ENCODE measurements around the gene CDCP2. TPM values are rescaled to one million over a fixed set of nuclear protein-coding genes. Genes with fewer than 3 reads are reported as not detected.
"Not testable (repeated sequence)": the region's sequence is repeated elsewhere in the genome, so short reads cannot be mapped to it uniquely, and the experiment has no call there.

The CDCP2 gene
- total RNA-seq, 6 experiments from 2014 or later: not detected

- H3K4me3 Mint-ChIP-seq: no peak overlapping the region
- no peak for DNase-seq
- TF ChIP-seq CTCF (IDR thresholded peaks at IDR 0.05): no peak
- no peaks in the 10 kb centered on the region for H3K27me3 Mint-ChIP-seq (ENCODE audit: insufficient read depth)
- no peaks in the 10 kb centered on the region for H3K4me1 Mint-ChIP-seq (ENCODE audit: low read depth)
- no peaks in the 10 kb centered on the region for H3K9me3 Mint-ChIP-seq
- H3K36me3 Mint-ChIP-seq (ENCODE audit: low read depth): peaks cover 7% of the 10 kb centered on the region; the same call in 1 of the 2 replicates
- no peak overlapping the region for H3K27ac Mint-ChIP-seq
Observed at GRCh38 chr1:54100500-54100899, 52.3 kb downstream of the CDCP2 start.

- Mint-ChIP-seq H3K36me3 (ENCODE audit: low read depth) (peaks cover 7% of the 10 kb centered on the region; the same call in 1 of the 2 replicates), H3K9me3 (no peaks in the 10 kb centered on the region)
- DNase-seq: no peak
Observed at GRCh38 chr1:54099061-54099610, 53.7 kb downstream of the CDCP2 start.

GRCh38 chr1:54096877-54097240 is 55.9 kb downstream of the CDCP2 start:
- DNase-seq: no peak
- no peak overlapping the region for H3K27ac Mint-ChIP-seq
- H3K9me3 Mint-ChIP-seq: no peaks in the 10 kb centered on the region
- H3K4me1 Mint-ChIP-seq (ENCODE audit: low read depth): no peaks in the 10 kb centered on the region
- no peaks in the 10 kb centered on the region; the same call in 1 of the 2 replicates for H3K27me3 Mint-ChIP-seq (ENCODE audit: insufficient read depth)
- H3K36me3 Mint-ChIP-seq (ENCODE audit: low read depth): peaks cover 7% of the 10 kb centered on the region; the same call in 1 of the 2 replicates
- no peak for TF ChIP-seq CTCF (IDR thresholded peaks at IDR 0.05)
- H3K4me3 Mint-ChIP-seq: no peak overlapping the region

More at GRCh38 chr1:54099061-54099610, 53.7 kb downstream of the CDCP2 start:
- Mint-ChIP-seq H3K4me1 (ENCODE audit: low read depth) (no peaks in the 10 kb centered on the region), H3K4me3 (no peak overlapping the region), H3K27me3 (ENCODE audit: insufficient read depth) (no peaks in the 10 kb centered on the region; the same call in 1 of the 2 replicates), H3K27ac (no peak overlapping the region)
- no peak for TF ChIP-seq CTCF (IDR thresholded peaks at IDR 0.05)

- DNase-seq: no peak
- H3K27ac Mint-ChIP-seq: no peak overlapping the region
- no peaks in the 10 kb centered on the region for H3K9me3 Mint-ChIP-seq
- TF ChIP-seq CTCF (IDR thresholded peaks at IDR 0.05): no peak
- peaks cover 7% of the 10 kb centered on the region; the same call in 1 of the 2 replicates for H3K36me3 Mint-ChIP-seq (ENCODE audit: low read depth)
- no peaks in the 10 kb centered on the region; the same call in 1 of the 2 replicates for H3K27me3 Mint-ChIP-seq (ENCODE audit: insufficient read depth)
- H3K4me1 Mint-ChIP-seq (ENCODE audit: low read depth): no peaks in the 10 kb centered on the region
- H3K4me3 Mint-ChIP-seq: no peak overlapping the region
Observed at GRCh38 chr1:54096227-54096876, 56.4 kb downstream of the CDCP2 start.

GRCh38 chr1:54095546-54096226 is 57.1 kb downstream of the CDCP2 start:
- no peak for DNase-seq
- H3K9me3 Mint-ChIP-seq: no peaks in the 10 kb centered on the region
- H3K27ac Mint-ChIP-seq: no peak overlapping the region
- H3K36me3 Mint-ChIP-seq (ENCODE audit: low read depth): peaks cover 7% of the 10 kb centered on the region; the same call in 1 of the 2 replicates
- no peaks in the 10 kb centered on the region; the same call in 1 of the 2 replicates for H3K27me3 Mint-ChIP-seq (ENCODE audit: insufficient read depth)
- H3K4me3 Mint-ChIP-seq: no peak overlapping the region
- TF ChIP-seq CTCF (IDR thresholded peaks at IDR 0.05): no peak
- no peaks in the 10 kb centered on the region for H3K4me1 Mint-ChIP-seq (ENCODE audit: low read depth)

GRCh38 chr1:54094730-54095105 is 58.1 kb downstream of the CDCP2 start:
- not testable (repeated sequence) for H3K27ac Mint-ChIP-seq; H3K4me1 Mint-ChIP-seq (ENCODE audit: low read depth); H3K4me3 Mint-ChIP-seq; H3K27me3 Mint-ChIP-seq (ENCODE audit: insufficient read depth); H3K9me3 Mint-ChIP-seq; DNase-seq; H3K36me3 Mint-ChIP-seq (ENCODE audit: low read depth)
